Measurements from ENCODE around the gene PDE4A. TPM values are rescaled to one million over a fixed set of nuclear protein-coding genes. Genes with fewer than 3 reads are reported as not detected.
"Not testable (repeated sequence)": the region's sequence is repeated elsewhere in the genome, so short reads cannot be mapped to it uniquely, and the experiment has no call there.

Gene PDE4A
- total RNA-seq, 1 donor from 2014 or later = 1.8 TPM

DNA sequence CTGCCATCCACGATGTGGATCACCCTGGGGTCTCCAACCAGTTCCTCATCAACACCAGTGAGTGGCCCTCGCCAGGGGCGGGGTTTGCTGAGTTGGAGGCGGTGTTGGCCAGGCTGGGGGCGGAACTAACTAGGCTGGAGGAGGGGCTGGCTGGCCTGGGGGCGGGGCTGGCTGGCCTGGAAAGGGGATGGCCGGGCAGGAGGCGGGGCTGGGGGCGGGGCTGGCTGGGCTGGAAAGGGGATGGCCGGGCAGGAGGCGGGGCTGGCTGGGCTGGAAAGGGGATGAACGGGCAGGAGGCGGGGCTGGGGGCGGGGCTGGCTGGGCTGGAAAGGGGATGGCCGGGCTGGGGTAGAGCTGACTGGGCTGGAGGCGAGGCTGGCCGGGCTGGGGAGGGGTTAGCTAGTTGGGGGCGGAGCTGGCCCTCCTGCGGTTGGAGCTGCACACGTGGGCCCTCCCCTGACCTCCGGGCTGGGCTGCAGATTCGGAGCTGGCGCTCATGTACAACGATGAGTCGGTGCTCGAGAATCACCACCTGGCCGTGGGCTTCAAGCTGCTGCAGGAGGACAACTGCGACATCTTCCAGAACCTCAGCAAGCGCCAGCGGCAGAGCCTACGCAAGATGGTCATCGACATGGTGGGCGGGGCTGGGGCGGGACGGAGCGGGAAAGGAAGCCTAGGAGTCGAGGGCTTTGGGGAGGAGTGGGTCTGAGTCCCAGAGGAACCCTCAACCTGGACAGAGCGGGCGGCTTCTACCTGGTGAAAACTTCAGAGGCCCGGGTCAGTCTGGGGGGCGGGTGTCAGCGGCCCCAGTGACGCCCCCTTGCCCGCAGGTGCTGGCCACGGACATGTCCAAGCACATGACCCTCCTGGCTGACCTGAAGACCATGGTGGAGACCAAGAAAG, 41.0 kb downstream of the PDE4A start:
- Histone ChIP-seq H3K27me3 (ENCODE audit: control insufficient read depth, insufficient read depth, low read length) (no peaks in the 10 kb centered on the region), H3K36me3 (ENCODE audit: control insufficient read depth, insufficient read depth, low read length) (no peaks in the 10 kb centered on the region), H3K4me3 (ENCODE audit: low read depth, low read length) (peak overlapping the region; percentile 42)
- TF ChIP-seq, protein P1, sequence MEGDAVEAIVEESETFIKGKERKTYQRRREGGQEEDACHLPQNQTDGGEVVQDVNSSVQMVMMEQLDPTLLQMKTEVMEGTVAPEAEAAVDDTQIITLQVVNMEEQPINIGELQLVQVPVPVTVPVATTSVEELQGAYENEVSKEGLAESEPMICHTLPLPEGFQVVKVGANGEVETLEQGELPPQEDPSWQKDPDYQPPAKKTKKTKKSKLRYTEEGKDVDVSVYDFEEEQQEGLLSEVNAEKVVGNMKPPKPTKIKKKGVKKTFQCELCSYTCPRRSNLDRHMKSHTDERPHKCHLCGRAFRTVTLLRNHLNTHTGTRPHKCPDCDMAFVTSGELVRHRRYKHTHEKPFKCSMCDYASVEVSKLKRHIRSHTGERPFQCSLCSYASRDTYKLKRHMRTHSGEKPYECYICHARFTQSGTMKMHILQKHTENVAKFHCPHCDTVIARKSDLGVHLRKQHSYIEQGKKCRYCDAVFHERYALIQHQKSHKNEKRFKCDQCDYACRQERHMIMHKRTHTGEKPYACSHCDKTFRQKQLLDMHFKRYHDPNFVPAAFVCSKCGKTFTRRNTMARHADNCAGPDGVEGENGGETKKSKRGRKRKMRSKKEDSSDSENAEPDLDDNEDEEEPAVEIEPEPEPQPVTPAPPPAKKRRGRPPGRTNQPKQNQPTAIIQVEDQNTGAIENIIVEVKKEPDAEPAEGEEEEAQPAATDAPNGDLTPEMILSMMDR (IDR thresholded peaks at IDR 0.05; ENCODE audit: insufficient read depth, low read length, poor library complexity, severe bottlenecking) = no peak
- peak; percentile 51 for DNase-seq (ENCODE audit: low read depth)

DNA sequence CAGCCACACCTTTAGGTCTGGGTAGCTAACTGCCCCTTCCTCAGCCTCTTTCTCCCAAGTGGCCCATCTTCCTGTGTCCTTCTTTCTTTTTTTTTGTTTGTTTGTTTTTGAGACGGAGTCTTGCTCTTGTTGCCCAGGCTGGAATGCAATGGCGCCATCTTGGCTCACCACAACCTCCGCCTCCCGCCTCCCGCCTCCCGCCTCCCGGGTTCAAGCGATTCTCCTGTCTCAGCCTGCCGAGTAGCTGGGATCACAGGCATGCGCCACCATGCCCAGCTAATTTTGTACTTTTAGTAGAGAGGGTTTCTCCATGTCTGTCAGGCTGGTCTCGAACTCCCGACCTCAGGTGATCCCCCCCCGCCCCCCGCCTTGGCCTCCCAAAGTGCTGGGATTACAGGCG, 41.7 kb downstream of the PDE4A start:
- not testable (repeated sequence) for H3K4me3 ChIP-seq (ENCODE audit: low read depth, low read length); H3K27me3 ChIP-seq (ENCODE audit: control insufficient read depth, insufficient read depth, low read length); H3K36me3 ChIP-seq (ENCODE audit: control insufficient read depth, insufficient read depth, low read length); DNase-seq (ENCODE audit: low read depth)

DNA sequence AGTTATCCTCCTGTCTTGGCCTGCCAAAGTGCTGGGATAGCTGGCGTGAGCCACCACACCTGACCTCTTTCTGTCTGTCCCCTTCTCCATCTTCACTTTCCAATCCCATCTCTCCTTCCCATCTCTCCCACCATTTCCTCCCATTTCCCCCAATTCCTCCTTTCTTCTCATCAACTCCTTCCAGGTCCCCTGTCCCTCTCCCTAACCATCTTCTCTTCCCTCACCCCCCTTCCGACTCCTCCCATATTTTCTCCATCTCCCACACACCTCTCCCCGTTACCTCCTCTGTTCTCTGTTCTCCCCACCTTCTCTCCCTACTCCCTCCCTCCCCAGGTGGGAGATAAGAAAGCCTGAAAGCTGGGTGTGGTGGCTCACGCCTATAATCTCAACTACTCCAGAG, 42.2 kb downstream of the PDE4A start:
- DNase-seq (ENCODE audit: low read depth) = no peak
- no peaks in the 10 kb centered on the region for H3K27me3 ChIP-seq (ENCODE audit: control insufficient read depth, insufficient read depth, low read length)
- no peak overlapping the region for H3K4me3 ChIP-seq (ENCODE audit: low read depth, low read length)
- TF ChIP-seq, protein P1 (IDR thresholded peaks at IDR 0.05; ENCODE audit: insufficient read depth, low read length, poor library complexity, severe bottlenecking) = no peak
- H3K36me3 ChIP-seq (ENCODE audit: control insufficient read depth, insufficient read depth, low read length) = no peaks in the 10 kb centered on the region

DNA sequence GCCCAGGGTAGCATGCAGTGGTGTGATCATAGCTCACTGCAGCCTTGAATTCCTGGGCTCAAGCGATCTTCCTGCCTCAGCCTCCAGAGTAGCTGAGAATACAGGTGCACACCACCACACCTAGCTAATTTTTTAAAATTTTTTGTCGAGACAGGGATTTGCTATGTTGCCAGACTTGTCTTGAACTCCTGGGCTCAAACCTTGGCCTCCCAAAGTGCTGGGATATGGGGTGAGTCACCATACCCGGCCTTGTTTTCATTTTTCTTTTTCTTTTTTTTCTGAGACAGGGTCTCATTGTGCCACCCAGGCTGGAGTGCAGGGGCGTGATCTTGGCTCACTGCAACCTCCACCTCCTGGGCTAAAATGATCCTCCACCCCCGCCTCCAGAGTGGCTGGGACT, 44.1 kb downstream of the PDE4A start:
- Histone ChIP-seq H3K4me3 (ENCODE audit: low read depth, low read length) (no peak overlapping the region), H3K36me3 (ENCODE audit: control insufficient read depth, insufficient read depth, low read length) (no peaks in the 10 kb centered on the region), H3K27me3 (ENCODE audit: control insufficient read depth, insufficient read depth, low read length) (no peaks in the 10 kb centered on the region)
- TF ChIP-seq, protein P1 (IDR thresholded peaks at IDR 0.05; ENCODE audit: insufficient read depth, low read length, poor library complexity, severe bottlenecking) = no peak
- DNase-seq (ENCODE audit: low read depth) = no peak

DNA sequence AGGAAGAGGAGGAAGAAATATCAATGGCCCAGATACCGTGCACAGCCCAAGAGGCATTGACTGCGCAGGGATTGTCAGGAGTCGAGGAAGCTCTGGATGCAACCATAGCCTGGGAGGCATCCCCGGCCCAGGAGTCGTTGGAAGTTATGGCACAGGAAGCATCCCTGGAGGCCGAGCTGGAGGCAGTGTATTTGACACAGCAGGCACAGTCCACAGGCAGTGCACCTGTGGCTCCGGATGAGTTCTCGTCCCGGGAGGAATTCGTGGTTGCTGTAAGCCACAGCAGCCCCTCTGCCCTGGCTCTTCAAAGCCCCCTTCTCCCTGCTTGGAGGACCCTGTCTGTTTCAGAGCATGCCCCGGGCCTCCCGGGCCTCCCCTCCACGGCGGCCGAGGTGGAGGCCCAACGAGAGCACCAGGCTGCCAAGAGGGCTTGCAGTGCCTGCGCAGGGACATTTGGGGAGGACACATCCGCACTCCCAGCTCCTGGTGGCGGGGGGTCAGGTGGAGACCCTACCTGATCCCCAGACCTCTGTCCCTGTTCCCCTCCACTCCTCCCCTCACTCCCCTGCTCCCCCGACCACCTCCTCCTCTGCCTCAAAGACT, 46.9 kb downstream of the PDE4A start:
- TF ChIP-seq, protein P1 (IDR thresholded peaks at IDR 0.05; ENCODE audit: insufficient read depth, low read length, poor library complexity, severe bottlenecking) = no peak
- DNase-seq (ENCODE audit: low read depth) = no peak
- H3K4me3 ChIP-seq (ENCODE audit: low read depth, low read length) = no peak overlapping the region
- H3K36me3 ChIP-seq (ENCODE audit: control insufficient read depth, insufficient read depth, low read length) = no peaks in the 10 kb centered on the region
- no peaks in the 10 kb centered on the region for H3K27me3 ChIP-seq (ENCODE audit: control insufficient read depth, insufficient read depth, low read length)

DNA sequence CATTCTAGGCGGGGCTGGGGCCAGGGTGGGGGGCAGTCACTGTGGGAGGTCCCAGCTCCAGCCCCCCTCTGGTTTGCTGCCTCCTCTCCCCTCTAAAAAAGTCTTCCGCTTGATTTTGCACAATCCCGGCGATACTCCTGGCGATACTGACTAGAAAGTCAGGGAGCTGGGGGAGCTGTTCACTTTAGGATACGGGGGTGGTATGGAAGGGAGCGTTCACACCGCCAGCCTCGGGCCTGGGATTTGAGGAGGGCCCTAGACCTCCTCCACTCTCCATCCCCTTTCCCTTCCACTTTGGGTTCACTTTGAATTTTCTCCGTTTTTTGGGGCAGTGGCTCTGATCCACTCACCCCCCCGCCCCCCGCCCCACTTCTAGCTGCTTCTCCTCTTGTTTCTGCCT, 47.8 kb downstream of the PDE4A start:
- Histone ChIP-seq H3K4me3 (ENCODE audit: low read depth, low read length) (no peak overlapping the region), H3K27me3 (ENCODE audit: control insufficient read depth, insufficient read depth, low read length) (no peaks in the 10 kb centered on the region), H3K36me3 (ENCODE audit: control insufficient read depth, insufficient read depth, low read length) (no peaks in the 10 kb centered on the region)
- TF ChIP-seq, protein P1 (IDR thresholded peaks at IDR 0.05; ENCODE audit: insufficient read depth, low read length, poor library complexity, severe bottlenecking) = no peak
- no peak for DNase-seq (ENCODE audit: low read depth)
